Ovary (tissue), 3 donors: ENCODE results near the gene VPS16.

Experiments used
- CTCF ChIP-seq, 3 donors: fragments of 450-650 bp in 2 of 3; fragments of 200-600 bp in 1 of 3; IDR thresholded peaks; one replicate each; pipeline versions ENCODE4 v1.5.1 to v1.8.0; 2016 to 2022; ENCODE audit warnings: antibody characterized with exemption in 3 of 3, mild to moderate bottlenecking in 1 of 3
- POLR2A ChIP-seq: fragments of 450-650 bp; IDR thresholded peaks from one replicate; pipeline ENCODE4 v1.6.1; 2017; ENCODE audit warnings: antibody characterized with exemption, mild to moderate bottlenecking, moderate library complexity
- donor health status: DM: no; HTN: no; CAD: no.

- TF ChIP-seq CTCF (IDR thresholded peaks at IDR 0.05), result no peak
- TF ChIP-seq POLR2A, result no peak
These were observed 47.1 kb upstream of the VPS16 start for GRCh38 chr20:2793471-2793870.
